Mesothelial cell of epicardium (in vitro differentiated cells): Measurements from ENCODE around the gene ATP9A. TPM values are rescaled to one million over a fixed set of nuclear protein-coding genes. Genes with fewer than 3 reads are reported as not detected.

Experiments
- DNase-seq, 2 experiments: peaks; one replicate each; pipeline ENCODE4 v3.0.0; 2021; ENCODE audit warnings: low spot score in 2 of 2; ENCODE audit not compliant: unreplicated experiment in 2 of 2
- H3K27ac Mint-ChIP-seq: 2 replicates; pipeline ENCODE4 v1.8.0; 2021; ENCODE audit warnings: mixed read lengths
- H3K27me3 Mint-ChIP-seq: 2 replicates; pipeline ENCODE4 v1.8.0; 2021; ENCODE audit warnings: low read depth, mixed read lengths
- H3K36me3 Mint-ChIP-seq: 2 replicates; pipeline ENCODE4 v1.8.0; 2021; ENCODE audit warnings: mixed read lengths
- H3K4me1 Mint-ChIP-seq: 2 replicates; pipeline ENCODE4 v1.8.0; 2021; ENCODE audit warnings: mixed read lengths
- H3K4me3 Mint-ChIP-seq: 2 replicates; pipeline ENCODE4 v1.8.0; 2021; ENCODE audit warnings: mild to moderate bottlenecking, moderate library complexity, mixed read lengths
- H3K9me3 Mint-ChIP-seq: 2 replicates; pipeline ENCODE4 v1.8.0; 2021; ENCODE audit warnings: mixed read lengths
- CTCF ChIP-seq: fragments of 200-600 bp; sonication (generic); IDR thresholded peaks from one replicate; pipeline ENCODE4 v1.5.0; 2021; ENCODE audit warnings: antibody characterized with exemption; ENCODE audit not compliant: unreplicated experiment
- total RNA-seq: library from RNA; stranded (reverse); gene quantifications from 3 replicates; pipeline ENCODE4 v1.2.1, GENCODE V29; 2021

Gene ATP9A
- total RNA-seq, 1 donor from 2014 or later, result 80.0 TPM

DNA sequence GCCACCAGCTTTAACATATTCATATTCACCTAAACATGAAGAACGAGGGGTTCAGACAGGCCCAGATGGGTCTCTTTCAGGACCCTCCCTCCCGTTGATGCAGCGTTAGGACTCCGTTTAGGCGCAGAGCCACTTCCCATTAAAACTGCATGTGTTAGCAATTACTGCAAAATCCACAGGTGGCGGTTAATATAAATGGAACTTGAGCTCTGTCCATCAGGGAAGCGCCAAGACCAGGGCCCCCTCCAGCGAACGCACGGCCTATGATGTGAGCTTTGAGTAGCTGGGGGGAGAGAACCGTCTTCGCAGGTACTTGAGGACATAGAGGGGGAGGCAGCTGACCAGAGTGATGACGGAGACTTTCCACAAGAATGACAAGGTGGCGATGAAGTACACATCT lies 167.2 kb downstream of the ATP9A start:
- H3K4me1 Mint-ChIP-seq, result peaks cover 24% of the 10 kb centered on the region
- no peak for DNase-seq
- no peak overlapping the region for H3K4me3 Mint-ChIP-seq
- peaks cover 33% of the 10 kb centered on the region for H3K36me3 Mint-ChIP-seq
- H3K9me3 Mint-ChIP-seq, result no peaks in the 10 kb centered on the region
- no peak for TF ChIP-seq CTCF
- no peaks in the 10 kb centered on the region for H3K27me3 Mint-ChIP-seq
- peak overlapping the region; percentile 24 for H3K27ac Mint-ChIP-seq

DNA sequence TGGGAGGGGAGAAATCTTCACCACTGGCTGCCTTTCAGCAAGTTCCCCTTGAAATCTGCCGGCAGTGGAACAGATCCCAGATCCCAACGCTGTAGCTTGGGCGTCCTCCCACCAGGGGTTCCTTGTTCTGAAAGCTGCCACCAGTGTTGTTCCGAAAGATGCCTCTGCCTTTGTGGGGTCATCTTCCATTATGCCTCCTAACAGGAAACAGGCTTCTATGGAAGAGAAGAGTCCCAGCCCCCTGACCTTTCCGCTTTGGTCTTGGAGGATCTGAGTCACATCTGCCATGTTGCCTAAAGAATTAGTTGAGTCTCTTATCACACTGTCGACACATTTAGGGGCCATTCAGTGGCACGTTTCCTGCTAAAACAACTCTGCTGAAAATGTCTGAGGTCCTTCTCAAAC lies 168.2 kb downstream of the ATP9A start:
- H3K9me3 Mint-ChIP-seq, result no peaks in the 10 kb centered on the region

DNA sequence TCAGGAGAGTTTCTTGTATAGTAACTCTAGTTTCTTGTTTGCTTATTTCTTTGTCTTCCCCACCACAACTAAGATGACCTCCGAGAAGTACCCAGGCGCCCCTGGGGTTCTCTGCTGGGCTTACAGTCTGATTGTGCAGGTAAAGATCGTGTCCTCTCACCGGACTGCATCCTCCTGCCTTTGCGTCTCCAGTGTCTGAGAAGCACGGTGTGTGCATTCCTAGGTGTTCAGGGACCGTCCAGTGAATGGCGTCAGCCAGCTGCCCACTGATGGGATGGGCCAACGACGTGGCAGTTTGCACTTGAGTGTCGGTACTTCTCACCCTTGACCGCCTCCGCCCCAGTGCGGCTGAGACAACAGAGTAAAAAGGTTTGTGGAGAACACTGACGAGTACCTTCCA lies 169.6 kb downstream of the ATP9A start:
- Mint-ChIP-seq H3K4me1 (peaks cover 39% of the 10 kb centered on the region), H3K9me3 (no peaks in the 10 kb centered on the region), H3K27me3 (no peaks in the 10 kb centered on the region), H3K27ac (peak overlapping the region; percentile 75), H3K4me3 (no peak overlapping the region), H3K36me3 (peaks cover 20% of the 10 kb centered on the region)
- no peak for TF ChIP-seq CTCF
- no peak for DNase-seq

More for the DNA sequence above, 168.2 kb downstream of the ATP9A start:
- TF ChIP-seq CTCF, result no peak
- no peak overlapping the region for H3K4me3 Mint-ChIP-seq
- peaks cover 32% of the 10 kb centered on the region for H3K36me3 Mint-ChIP-seq
- H3K27ac Mint-ChIP-seq, result no peak overlapping the region
- peaks cover 26% of the 10 kb centered on the region for H3K4me1 Mint-ChIP-seq
- no peak for DNase-seq
- H3K27me3 Mint-ChIP-seq, result no peaks in the 10 kb centered on the region

- Mint-ChIP-seq H3K4me3 (no peak overlapping the region), H3K27me3 (no peaks in the 10 kb centered on the region), H3K4me1 (peaks cover 40% of the 10 kb centered on the region), H3K36me3 (peaks cover 19% of the 10 kb centered on the region), H3K9me3 (no peaks in the 10 kb centered on the region), H3K27ac (peak overlapping the region; percentile 62)
- DNase-seq, result no peak
- no peak for TF ChIP-seq CTCF
Measured at GRCh38 chr20:51597389-51598231, 170.6 kb downstream of the ATP9A start.

DNA sequence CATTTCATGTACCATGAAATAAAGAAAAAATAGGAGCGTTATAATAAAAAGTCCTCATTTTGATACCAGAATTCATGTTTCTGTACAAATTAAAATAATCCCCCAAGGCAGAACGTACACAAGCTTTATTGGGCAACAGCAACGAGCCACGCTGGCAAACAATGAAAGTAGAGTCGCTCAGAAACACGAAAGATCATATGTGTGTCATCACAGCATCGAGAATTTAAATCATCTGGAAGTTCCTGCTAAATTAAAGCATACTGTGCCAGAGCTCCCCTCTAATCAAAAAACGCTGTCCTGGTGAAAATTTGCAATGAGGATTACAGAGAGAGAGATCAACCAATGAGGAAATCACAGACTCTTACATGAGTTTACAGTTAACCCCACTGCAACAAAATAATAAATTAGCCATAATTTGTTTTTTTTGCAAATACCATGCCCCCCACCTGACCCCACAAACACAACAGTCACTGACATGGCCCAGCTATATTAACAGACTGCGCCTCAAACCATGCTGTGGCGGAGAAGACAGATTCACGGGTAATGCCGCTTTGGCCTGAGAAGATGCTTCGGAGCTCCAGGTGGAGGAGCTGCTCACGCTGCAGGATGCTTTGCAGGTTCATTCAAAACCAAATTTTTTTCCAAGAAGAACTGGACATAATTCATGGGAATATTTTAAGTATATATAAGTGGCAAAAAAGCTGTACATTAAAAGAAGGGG lies 171.4 kb downstream of the ATP9A start:
- peaks cover 40% of the 10 kb centered on the region for H3K4me1 Mint-ChIP-seq
- H3K36me3 Mint-ChIP-seq, result peaks cover 19% of the 10 kb centered on the region

More for the DNA sequence above, 171.4 kb downstream of the ATP9A start:
- Mint-ChIP-seq H3K4me3 (no peak overlapping the region), H3K27ac (peak overlapping the region; percentile 62), H3K27me3 (no peaks in the 10 kb centered on the region), H3K9me3 (no peaks in the 10 kb centered on the region)
- TF ChIP-seq CTCF, result no peak
- no peak for DNase-seq
